Measurements from ENCODE around the gene IFT74. TPM values are rescaled to one million over a fixed set of nuclear protein-coding genes. Genes with fewer than 3 reads are reported as not detected.

The IFT74 gene
- total RNA-seq, 1 experiment from 2014 or later: 16.2 TPM

DNA sequence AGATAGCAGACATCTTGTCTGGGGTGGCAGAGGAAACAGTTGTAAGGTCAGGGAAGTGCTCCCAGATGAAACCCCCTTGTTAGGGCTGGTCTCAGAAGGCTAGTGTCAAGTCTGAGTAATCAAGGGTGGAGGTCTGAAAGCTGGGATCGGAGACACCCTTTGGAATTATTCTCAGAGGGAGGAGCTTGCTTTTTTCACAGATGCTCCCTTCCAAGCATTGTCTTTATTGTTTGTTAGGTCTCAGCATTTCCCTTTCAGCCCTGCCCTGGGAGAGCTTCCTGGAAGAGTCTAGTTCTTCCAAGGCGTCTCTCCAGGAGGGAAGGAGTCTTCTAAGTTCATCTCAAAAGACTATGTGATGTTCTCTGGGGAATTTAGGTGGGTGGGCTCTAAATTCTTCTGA is 156.0 kb downstream of the IFT74 start:
- no peaks in the 10 kb centered on the region for H3K79me1 ChIP-seq (ENCODE audit: insufficient read depth, low read depth, low read length, poor library complexity, severe bottlenecking)
- no peak overlapping the region for H3K4ac ChIP-seq (ENCODE audit: low read depth, low read length)
- H4K91ac ChIP-seq (ENCODE audit: insufficient read length, low read depth, low read length): no peak overlapping the region
- no peaks in the 10 kb centered on the region for H3K36me3 Mint-ChIP-seq (ENCODE audit: insufficient read depth in 1 of 3, low read depth in 3 of 3)
- peaks cover 4% of the 10 kb centered on the region; the same call in 1 of the 2 replicates for H3K4me1 ChIP-seq (ENCODE audit: insufficient read depth, low read length)
- H3K4me3 Mint-ChIP-seq: no peak overlapping the region
- no peak overlapping the region for H2AK5ac ChIP-seq (ENCODE audit: insufficient read length, low read length)
- TF ChIP-seq, protein P1, sequence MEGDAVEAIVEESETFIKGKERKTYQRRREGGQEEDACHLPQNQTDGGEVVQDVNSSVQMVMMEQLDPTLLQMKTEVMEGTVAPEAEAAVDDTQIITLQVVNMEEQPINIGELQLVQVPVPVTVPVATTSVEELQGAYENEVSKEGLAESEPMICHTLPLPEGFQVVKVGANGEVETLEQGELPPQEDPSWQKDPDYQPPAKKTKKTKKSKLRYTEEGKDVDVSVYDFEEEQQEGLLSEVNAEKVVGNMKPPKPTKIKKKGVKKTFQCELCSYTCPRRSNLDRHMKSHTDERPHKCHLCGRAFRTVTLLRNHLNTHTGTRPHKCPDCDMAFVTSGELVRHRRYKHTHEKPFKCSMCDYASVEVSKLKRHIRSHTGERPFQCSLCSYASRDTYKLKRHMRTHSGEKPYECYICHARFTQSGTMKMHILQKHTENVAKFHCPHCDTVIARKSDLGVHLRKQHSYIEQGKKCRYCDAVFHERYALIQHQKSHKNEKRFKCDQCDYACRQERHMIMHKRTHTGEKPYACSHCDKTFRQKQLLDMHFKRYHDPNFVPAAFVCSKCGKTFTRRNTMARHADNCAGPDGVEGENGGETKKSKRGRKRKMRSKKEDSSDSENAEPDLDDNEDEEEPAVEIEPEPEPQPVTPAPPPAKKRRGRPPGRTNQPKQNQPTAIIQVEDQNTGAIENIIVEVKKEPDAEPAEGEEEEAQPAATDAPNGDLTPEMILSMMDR (conservative IDR thresholded peaks at IDR 0.05): no peak
- no peak overlapping the region for H3K9ac ChIP-seq (ENCODE audit: extremely low read depth, insufficient read length, low read length)
- H3K27me3 Mint-ChIP-seq (ENCODE audit: low read depth): no peaks in the 10 kb centered on the region
- no peak overlapping the region for H4K8ac ChIP-seq (replicated peaks; ENCODE audit: insufficient read length, low read depth, low read length)
- no CpG with 5 or more reads among the region's 2 CpGs for WGBS (ENCODE audit: extremely low coverage, insufficient read length, low lambda C conversion rate)
- no peak overlapping the region for H2BK12ac ChIP-seq (ENCODE audit: insufficient read length, low read depth, low read length)
- no peaks in the 10 kb centered on the region for H3K9me3 ChIP-seq (ENCODE audit: control insufficient read depth, low read depth, low read length)
- no peak overlapping the region for H2BK5ac ChIP-seq (ENCODE audit: insufficient read length, low read length)
- H2BK20ac ChIP-seq (ENCODE audit: low read depth, low read length, poor library complexity, severe bottlenecking): no peak overlapping the region
- H2AFZ ChIP-seq (ENCODE audit: low read length): no peak overlapping the region
- H3K56ac ChIP-seq (ENCODE audit: insufficient read length, low read depth, low read length): no peak overlapping the region
- H3K23me2 ChIP-seq (ENCODE audit: insufficient read length, low read depth, low read length, poor library complexity, severe bottlenecking): no peaks in the 10 kb centered on the region
- H4K20me1 ChIP-seq (ENCODE audit: control insufficient read depth, insufficient read depth, insufficient read length): no peaks in the 10 kb centered on the region
- no peak for DNase-seq
- H3K9me3 Mint-ChIP-seq: no peaks in the 10 kb centered on the region
- no peak overlapping the region for H2BK15ac ChIP-seq (ENCODE audit: low read depth, low read length)
- H3K27me3 ChIP-seq (ENCODE audit: insufficient read depth, low read length): no peaks in the 10 kb centered on the region
- no peak overlapping the region for H3K18ac ChIP-seq (ENCODE audit: insufficient read length, low read depth, low read length)
- H2BK120ac ChIP-seq (ENCODE audit: low read depth, low read length, poor library complexity, severe bottlenecking): no peak overlapping the region
- no peak overlapping the region for H3K14ac ChIP-seq (ENCODE audit: insufficient read depth, low read length)
- no peak overlapping the region; a peak in 1 of 7 replicates for H3K27ac Mint-ChIP-seq
- no peak overlapping the region for H4K5ac ChIP-seq (ENCODE audit: insufficient read length, low read depth, low read length)
- no peak overlapping the region for H3K4me2 ChIP-seq (ENCODE audit: insufficient read depth, insufficient read length, low read length)
- H3K4me1 Mint-ChIP-seq: peaks cover 16 to 31% of the 10 kb centered on the region in 2 experiments
- H3T11ph ChIP-seq (ENCODE audit: low read length): no peak overlapping the region
- H3K23ac ChIP-seq (ENCODE audit: insufficient read length, low read depth, low read length): no peak overlapping the region
- no peak overlapping the region for H3K27ac ChIP-seq (ENCODE audit: insufficient read length, low read depth, low read length)
- H3K79me2 ChIP-seq (ENCODE audit: insufficient read depth, low read length): no peaks in the 10 kb centered on the region; the same call in 1 of the 2 replicates

Other genes starting within 250 kb of the IFT74 start
- 30.3 and 30.5 TPM in 2 replicates for gene CAAP1, start 63.6 kb upstream of the IFT74 start, total RNA-seq (2021)
- gene PLAA, start 9.2 kb upstream of the IFT74 start, total RNA-seq (2021): 64.3 and 65.0 TPM in 2 replicates
- gene LRRC19, start 49.3 kb downstream of the IFT74 start, total RNA-seq (2021): not detected in 2 replicates
- 1.6 and 1.8 TPM in 2 replicates for gene TEK, start 152.8 kb downstream of the IFT74 start, total RNA-seq (2021)